Stimulated activated naive B cell treated with anti-CD40 and anti-IgM and Interleukin-4, amounts not matched to agents 10 μg/mL and 1 μg/mL and 100 μg/mL, for 72 hours (primary cell): ENCODE results near the gene PCDHGA1.

Experiments
- ATAC-seq, 2 donors: fragments of 150-1000 bp; cut with Tn5 transposase; replicated peaks; 2 replicates each; pipeline ENCODE4 v1.10.0; 2021; ENCODE audit warnings: moderate library complexity in 1 of 2
- DNase-seq: peaks from one replicate; pipeline ENCODE4 v3.0.0; 2021
- H3K27ac Mint-ChIP-seq: one replicate; pipeline ENCODE4 v1.8.0; 2022; ENCODE audit warnings: mild to moderate bottlenecking, mixed read lengths
- H3K27me3 Mint-ChIP-seq, 2 donors: one replicate each; pipeline ENCODE4 v1.8.0; 2022; ENCODE audit warnings: mixed read lengths in 2 of 2
- H3K36me3 Mint-ChIP-seq, 2 donors: one replicate each; pipeline ENCODE4 v1.8.0; 2022; ENCODE audit warnings: mixed read lengths in 2 of 2, mild to moderate bottlenecking in 1 of 2
- H3K4me1 Mint-ChIP-seq, 2 donors: one replicate each; pipeline ENCODE4 v1.8.0; 2022; ENCODE audit warnings: mixed read lengths in 2 of 2, mild to moderate bottlenecking in 1 of 2
- H3K4me3 Mint-ChIP-seq, 2 donors: one replicate each; pipeline ENCODE4 v1.8.0; 2022; ENCODE audit warnings: mild to moderate bottlenecking in 2 of 2, mixed read lengths in 2 of 2, moderate library complexity in 1 of 2
- H3K9me3 Mint-ChIP-seq, 2 donors: one replicate each; pipeline ENCODE4 v1.8.0; 2022; ENCODE audit warnings: mixed read lengths in 2 of 2, mild to moderate bottlenecking in 1 of 2

The PCDHGA1 gene

DNA sequence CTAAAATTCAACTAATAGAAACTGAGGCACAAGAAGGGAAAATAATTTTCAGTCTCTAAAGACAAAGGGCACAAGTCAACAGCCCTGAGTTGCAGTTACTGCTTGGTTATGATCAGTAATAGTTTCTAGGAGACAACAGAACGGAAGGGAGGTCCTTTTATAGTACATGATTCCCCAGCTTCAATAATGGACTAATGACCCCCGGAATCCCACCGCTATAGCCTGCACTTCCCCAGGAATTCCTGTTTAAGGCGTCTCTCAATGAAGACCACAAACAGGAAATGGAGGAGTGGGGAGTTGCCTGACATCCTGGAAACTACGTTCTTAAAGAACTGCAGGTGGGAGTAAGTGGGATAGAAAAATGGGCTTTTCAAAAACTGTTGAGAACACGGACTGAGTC lies 227.8 kb downstream of the PCDHGA1 start:
- no peak overlapping the region for H3K4me3 Mint-ChIP-seq
- H3K27ac Mint-ChIP-seq: peak overlapping the region; percentile 56
- H3K4me1 Mint-ChIP-seq: peaks cover 4% of the 10 kb centered on the region in 2 donors
- DNase-seq (no peak), ATAC-seq (no peak)
- no peaks in the 10 kb centered on the region for H3K27me3 Mint-ChIP-seq
- H3K36me3 Mint-ChIP-seq: peaks cover 37 to 59% of the 10 kb centered on the region in 2 donors
- H3K9me3 Mint-ChIP-seq: no peaks in the 10 kb centered on the region

DNA sequence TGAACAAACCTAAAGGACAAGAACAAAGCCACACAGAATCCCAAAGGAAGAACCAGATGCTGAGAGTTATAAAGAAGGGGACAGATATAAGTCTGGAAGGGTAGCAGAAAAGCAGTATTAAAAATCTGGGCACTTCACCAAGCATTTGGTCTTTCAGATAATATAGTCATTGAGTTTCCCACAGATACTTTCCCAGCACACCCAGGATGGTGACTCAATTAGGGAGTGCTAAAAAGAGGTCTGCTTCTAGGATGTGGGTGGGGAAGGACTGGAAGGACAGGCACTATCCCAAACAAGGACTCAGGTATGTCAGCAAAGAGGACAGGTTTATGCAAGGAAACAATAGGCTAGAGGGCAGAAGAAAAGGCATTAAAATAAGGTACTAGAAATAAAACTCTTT lies 229.1 kb downstream of the PCDHGA1 start:
- no peak overlapping the region for H3K27ac Mint-ChIP-seq
- peaks cover 42 to 66% of the 10 kb centered on the region in 2 donors for H3K36me3 Mint-ChIP-seq
- H3K4me3 Mint-ChIP-seq: no peak overlapping the region
- DNase-seq (no peak), ATAC-seq (no peak)
- no peaks in the 10 kb centered on the region for H3K27me3 Mint-ChIP-seq
- peaks cover 5 to 10% of the 10 kb centered on the region in 2 donors for H3K4me1 Mint-ChIP-seq
- no peaks in the 10 kb centered on the region for H3K9me3 Mint-ChIP-seq

DNA sequence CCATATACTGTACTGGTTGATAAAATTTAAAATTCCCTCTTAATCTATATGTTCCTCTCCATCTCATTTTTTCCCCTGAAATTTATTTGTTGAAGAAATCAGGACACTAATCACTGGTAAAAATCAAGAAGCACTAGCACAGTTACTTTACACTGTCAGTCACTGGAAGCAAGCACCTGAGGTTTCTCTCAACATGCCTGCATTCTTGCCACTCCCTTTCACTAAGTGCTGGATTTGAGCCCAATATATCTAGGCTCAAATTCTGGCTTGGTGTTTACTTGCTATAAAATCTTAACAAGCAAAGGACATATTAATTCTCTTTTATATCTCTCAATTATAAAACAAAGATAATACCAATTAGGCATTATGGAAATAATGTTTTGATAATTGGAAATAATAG lies 229.8 kb downstream of the PCDHGA1 start:
- no peak overlapping the region for H3K27ac Mint-ChIP-seq
- H3K36me3 Mint-ChIP-seq: peaks cover 43 to 69% of the 10 kb centered on the region in 2 donors

DNA sequence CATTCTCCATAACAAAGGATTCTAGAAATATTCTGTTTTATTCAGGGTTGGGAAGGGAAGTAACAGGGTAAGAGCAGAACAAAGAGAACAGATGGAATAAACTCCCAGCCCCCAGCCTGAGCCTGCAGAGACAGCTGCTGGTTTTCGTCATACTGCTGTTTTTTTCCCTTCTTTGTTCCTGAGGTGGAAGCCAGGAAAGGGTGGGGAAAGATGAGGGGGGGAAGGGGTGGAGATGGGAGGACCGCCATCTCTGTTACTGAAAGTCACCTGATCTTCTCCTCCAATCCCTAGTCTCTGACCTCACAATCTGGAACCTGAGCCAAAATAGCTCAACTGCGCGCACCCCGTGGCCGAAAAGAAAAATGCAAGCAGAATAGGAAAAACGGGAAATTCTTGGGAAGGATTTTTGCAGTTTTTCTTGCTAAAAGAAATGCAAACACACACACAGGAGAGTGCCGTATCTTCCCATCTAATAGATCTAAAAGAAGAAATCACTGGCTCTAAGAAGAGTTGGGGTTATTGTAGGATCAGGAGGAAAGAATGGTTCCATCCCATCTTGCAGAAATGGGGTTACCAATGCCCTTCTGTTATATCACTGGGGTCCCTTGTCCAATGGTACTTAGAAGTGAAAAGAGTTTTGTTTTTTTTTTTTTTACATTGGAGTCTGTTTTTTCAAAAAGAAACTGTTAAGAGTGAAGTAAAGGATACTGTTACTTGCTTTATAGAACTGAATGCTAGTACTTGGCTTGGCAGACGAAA lies 230.6 kb downstream of the PCDHGA1 start:
- H3K27me3 Mint-ChIP-seq: no peaks in the 10 kb centered on the region
- peaks cover 49 to 75% of the 10 kb centered on the region in 2 donors for H3K36me3 Mint-ChIP-seq
- no peak overlapping the region for H3K4me3 Mint-ChIP-seq
- DNase-seq (no peak), ATAC-seq (no peak)
- no peaks in the 10 kb centered on the region for H3K9me3 Mint-ChIP-seq
- H3K27ac Mint-ChIP-seq: no peak overlapping the region
- peaks cover 6 to 15% of the 10 kb centered on the region in 2 donors for H3K4me1 Mint-ChIP-seq

More for the DNA sequence above, 229.8 kb downstream of the PCDHGA1 start:
- ATAC-seq (no peak), DNase-seq (no peak)
- Mint-ChIP-seq H3K27me3 (no peaks in the 10 kb centered on the region), H3K4me3 (no peak overlapping the region), H3K9me3 (no peaks in the 10 kb centered on the region), H3K4me1 (peaks cover 6 to 11% of the 10 kb centered on the region in 2 donors)
